KMS-11 (cell line): Measurements from ENCODE around the gene FXYD1.

ENCODE experiments used
- H2AFZ ChIP-seq: fragments of 200-600 bp; sonication (generic); 2 replicates; pipeline ENCODE4 v1.6.1; 2016; ENCODE audit warnings: antibody characterized with exemption, mixed run types, low read depth
- H3K27ac ChIP-seq: fragments of 200-600 bp; sonication (generic); 2 replicates; pipeline ENCODE4 v1.6.1; 2016; ENCODE audit warnings: mild to moderate bottlenecking, mixed run types
- H3K27me3 ChIP-seq: fragments of 200-600 bp; sonication (generic); 2 replicates; pipeline ENCODE4 v1.6.1; 2017; ENCODE audit warnings: mild to moderate bottlenecking, low read depth, mixed run types, moderate library complexity; ENCODE audit not compliant: insufficient read depth
- H3K36me3 ChIP-seq: fragments of 200-600 bp; sonication (generic); 2 replicates; pipeline ENCODE4 v1.6.1; 2017; ENCODE audit warnings: mild to moderate bottlenecking, mixed run types; ENCODE audit not compliant: insufficient read depth
- H3K4me1 ChIP-seq: fragments of 200-600 bp; sonication (generic); 2 replicates; pipeline ENCODE4 v1.6.1; 2016; ENCODE audit warnings: mild to moderate bottlenecking, low read depth, mixed run types; ENCODE audit not compliant: poor library complexity, severe bottlenecking
- H3K4me2 ChIP-seq: fragments of 200-600 bp; sonication (generic); 2 replicates; pipeline ENCODE4 v1.7.0; 2016; ENCODE audit warnings: mild to moderate bottlenecking, mixed run types
- H3K4me3 ChIP-seq: fragments of 200-600 bp; sonication (generic); IDR thresholded peaks from 2 replicates; pipeline ENCODE4 v1.6.1; 2017; ENCODE audit warnings: low read depth, low read length, mixed read lengths; ENCODE audit not compliant: insufficient read depth
- H3K79me2 ChIP-seq: fragments of 200-600 bp; sonication (generic); 2 replicates; pipeline ENCODE4 v1.6.1; 2016; ENCODE audit warnings: low read depth, mixed run types; ENCODE audit not compliant: insufficient read depth
- H3K9ac ChIP-seq: fragments of 200-600 bp; sonication (generic); 2 replicates; pipeline ENCODE4 v1.6.1; 2016; ENCODE audit warnings: mild to moderate bottlenecking, mixed run types
- H4K20me1 ChIP-seq: fragments of 200-600 bp; sonication (generic); 2 replicates; pipeline ENCODE4 v1.6.1; 2016; ENCODE audit warnings: mild to moderate bottlenecking, mixed run types; ENCODE audit not compliant: insufficient read depth
- TF ChIP-seq, protein P1 (sequence below): fragments of 200-600 bp; sonication (generic); conservative IDR thresholded peaks from 2 replicates; pipeline ENCODE4 v1.6.1; 2017; ENCODE audit warnings: low read depth, mild to moderate bottlenecking, antibody characterized with exemption, low read length, moderate library complexity, mixed read lengths

The FXYD1 gene

DNA sequence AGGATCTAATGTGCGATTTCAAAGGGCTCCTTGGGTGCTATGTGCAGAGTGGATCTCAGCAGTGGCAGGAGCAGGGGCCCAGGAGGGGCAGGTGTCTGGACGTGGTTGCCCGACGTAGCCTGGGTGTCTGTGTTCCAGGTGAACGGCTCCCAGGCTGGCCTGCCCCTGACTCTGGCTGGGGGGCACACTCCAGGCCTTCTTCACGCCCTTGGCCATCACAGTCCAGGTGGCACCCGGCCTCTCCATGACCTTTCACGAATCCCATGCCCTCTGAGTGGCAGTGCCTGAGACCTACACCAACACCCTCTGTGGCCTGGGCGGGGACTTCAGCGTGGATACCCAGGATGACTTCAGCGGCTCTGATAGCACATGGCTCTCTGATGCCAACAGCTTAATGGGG is 34.3 kb upstream of the FXYD1 start:
- Histone ChIP-seq H3K4me2 (no peak overlapping the region), H3K4me1 (no peaks in the 10 kb centered on the region), H3K27me3 (peaks cover 7% of the 10 kb centered on the region; the same call in 1 of the 2 replicates), H3K9ac (no peak overlapping the region), H3K27ac (no peak overlapping the region), H3K79me2 (no peaks in the 10 kb centered on the region), H2AFZ (no peak overlapping the region), H3K36me3 (no peaks in the 10 kb centered on the region), H4K20me1 (no peaks in the 10 kb centered on the region), H3K4me3 (no peak overlapping the region)
- TF ChIP-seq, protein P1, sequence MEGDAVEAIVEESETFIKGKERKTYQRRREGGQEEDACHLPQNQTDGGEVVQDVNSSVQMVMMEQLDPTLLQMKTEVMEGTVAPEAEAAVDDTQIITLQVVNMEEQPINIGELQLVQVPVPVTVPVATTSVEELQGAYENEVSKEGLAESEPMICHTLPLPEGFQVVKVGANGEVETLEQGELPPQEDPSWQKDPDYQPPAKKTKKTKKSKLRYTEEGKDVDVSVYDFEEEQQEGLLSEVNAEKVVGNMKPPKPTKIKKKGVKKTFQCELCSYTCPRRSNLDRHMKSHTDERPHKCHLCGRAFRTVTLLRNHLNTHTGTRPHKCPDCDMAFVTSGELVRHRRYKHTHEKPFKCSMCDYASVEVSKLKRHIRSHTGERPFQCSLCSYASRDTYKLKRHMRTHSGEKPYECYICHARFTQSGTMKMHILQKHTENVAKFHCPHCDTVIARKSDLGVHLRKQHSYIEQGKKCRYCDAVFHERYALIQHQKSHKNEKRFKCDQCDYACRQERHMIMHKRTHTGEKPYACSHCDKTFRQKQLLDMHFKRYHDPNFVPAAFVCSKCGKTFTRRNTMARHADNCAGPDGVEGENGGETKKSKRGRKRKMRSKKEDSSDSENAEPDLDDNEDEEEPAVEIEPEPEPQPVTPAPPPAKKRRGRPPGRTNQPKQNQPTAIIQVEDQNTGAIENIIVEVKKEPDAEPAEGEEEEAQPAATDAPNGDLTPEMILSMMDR: no peak

DNA sequence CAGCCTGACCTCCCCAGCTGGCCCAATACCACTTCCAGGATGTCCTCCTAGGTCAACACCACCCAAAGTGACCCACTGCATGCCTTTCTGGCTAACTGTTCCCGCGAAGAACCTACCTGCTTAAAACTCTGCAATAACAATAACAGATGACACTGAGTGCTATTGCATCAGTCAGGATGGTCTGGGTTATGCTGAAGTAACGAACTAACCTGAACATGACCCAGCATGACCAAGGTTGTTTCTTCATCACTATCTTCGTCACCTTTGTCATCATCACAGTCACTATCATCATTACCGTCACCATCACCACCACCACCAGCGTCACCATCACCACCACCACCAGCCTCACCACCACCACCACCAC is 33.6 kb upstream of the FXYD1 start:
- Histone ChIP-seq H3K9ac (no peak overlapping the region), H3K27ac (no peak overlapping the region)
- TF ChIP-seq, protein P1: no peak

DNA sequence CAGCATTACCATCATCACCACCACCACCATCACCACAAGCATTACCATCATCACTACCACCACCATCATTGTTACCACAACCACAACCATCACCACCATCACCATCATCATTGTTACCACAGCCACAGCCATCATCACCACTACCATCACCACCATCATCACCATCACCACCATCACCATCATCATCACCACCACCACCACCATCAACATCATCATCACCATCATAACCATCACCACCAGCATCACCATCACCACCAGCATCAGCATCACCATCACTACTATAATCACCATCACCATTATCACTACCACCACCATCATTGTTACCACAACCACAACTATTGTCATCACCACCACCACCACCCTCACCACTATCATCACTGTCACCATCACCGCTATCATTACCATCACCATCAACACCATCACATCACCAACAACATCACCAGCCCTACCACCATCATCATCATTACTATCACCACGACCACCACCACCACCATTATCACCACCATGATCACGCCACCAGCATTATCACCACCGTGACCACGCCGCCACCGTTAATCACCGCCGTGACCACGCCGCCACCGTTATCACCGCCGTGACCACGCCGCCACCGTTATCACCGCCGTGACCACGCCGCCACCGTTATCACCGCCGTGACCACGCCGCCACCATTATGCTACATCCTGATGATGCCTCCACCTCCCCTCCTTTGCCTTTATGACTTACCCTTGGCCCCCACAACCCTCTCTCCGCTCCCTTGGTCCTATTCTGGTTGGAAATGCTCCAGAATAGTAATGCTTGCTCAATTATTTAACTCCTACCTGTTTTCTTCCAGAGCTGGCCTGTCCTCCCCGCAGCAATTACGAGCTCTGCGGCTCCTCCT is 33.0 kb upstream of the FXYD1 start:
- Histone ChIP-seq H2AFZ (no peak overlapping the region), H3K9ac (no peak overlapping the region), H3K4me2 (no peak overlapping the region), H3K4me1 (no peaks in the 10 kb centered on the region), H3K27me3 (peaks cover 12% of the 10 kb centered on the region; the same call in 1 of the 2 replicates), H3K27ac (no peak overlapping the region), H4K20me1 (no peaks in the 10 kb centered on the region), H3K4me3 (no peak overlapping the region), H3K36me3 (no peaks in the 10 kb centered on the region), H3K79me2 (no peaks in the 10 kb centered on the region)
- TF ChIP-seq, protein P1: no peak

More for the DNA sequence above, 33.6 kb upstream of the FXYD1 start:
- Histone ChIP-seq H3K79me2 (no peaks in the 10 kb centered on the region), H3K27me3 (peaks cover 11% of the 10 kb centered on the region; the same call in 1 of the 2 replicates), H4K20me1 (no peaks in the 10 kb centered on the region), H2AFZ (no peak overlapping the region), H3K4me1 (no peaks in the 10 kb centered on the region), H3K4me3 (no peak overlapping the region), H3K36me3 (no peaks in the 10 kb centered on the region), H3K4me2 (no peak overlapping the region)

DNA sequence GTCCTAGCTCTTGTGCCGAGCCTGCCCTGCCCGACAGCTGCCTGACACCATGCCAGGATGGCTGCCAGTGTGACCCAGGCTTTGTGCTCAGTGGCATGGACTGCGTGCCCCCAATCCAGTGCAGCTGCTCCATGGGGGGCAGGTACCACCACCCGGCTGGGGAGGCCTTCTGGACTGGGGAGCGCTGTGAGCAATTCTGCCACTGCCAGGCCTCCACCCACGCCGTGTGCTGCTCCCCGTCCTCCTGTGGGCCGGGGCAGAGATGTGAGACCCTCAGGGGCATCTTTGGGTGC is 32.4 kb upstream of the FXYD1 start:
- peaks cover 15% of the 10 kb centered on the region; the same call in 1 of the 2 replicates for H3K27me3 ChIP-seq
- H3K36me3 ChIP-seq: no peaks in the 10 kb centered on the region
- H4K20me1 ChIP-seq: no peaks in the 10 kb centered on the region
- H3K4me3 ChIP-seq: no peak overlapping the region
- no peaks in the 10 kb centered on the region for H3K79me2 ChIP-seq
- TF ChIP-seq, protein P1: no peak
- H3K4me2 ChIP-seq: no peak overlapping the region
- H2AFZ ChIP-seq: no peak overlapping the region
- no peak overlapping the region for H3K27ac ChIP-seq
- H3K9ac ChIP-seq: no peak overlapping the region
- no peaks in the 10 kb centered on the region for H3K4me1 ChIP-seq
